ENCODE data around the gene GRB2.

GRB2 gene

DNA sequence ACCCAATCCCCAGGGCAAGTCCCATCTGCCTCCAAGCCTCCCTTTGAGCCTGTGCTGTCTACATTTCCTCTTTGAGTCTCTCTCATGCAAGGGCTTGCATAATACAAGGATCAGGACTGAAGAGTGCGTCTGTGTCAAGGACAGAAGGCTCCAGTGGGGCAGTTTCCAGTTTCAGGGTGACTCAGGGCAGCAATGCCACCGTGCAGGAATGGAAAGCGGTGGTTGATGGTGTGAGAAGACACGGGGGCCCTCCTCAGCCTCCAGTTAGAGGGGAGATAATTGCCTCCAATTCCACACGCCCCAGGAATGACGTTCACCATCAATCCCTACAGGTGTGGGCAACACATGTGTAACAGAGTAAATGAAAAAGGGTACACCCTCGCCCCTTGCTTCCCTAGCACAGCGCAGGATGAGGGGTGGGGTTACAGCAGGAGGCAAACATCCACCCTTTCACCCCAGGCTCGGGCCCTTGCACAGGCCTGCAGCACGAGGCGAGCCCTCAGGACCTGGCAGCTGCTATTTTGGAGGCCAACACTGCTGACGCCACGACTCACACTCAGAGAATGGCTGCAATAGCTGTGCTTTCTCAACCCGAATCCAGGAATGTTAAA, 91.4 kb downstream of the GRB2 start:
- intact Hi-C loops (cut with DNase I; ENCODE audit: low total_unique reads) = no loop called here
- H3K4me1 ChIP-seq = no peaks in the 10 kb centered on the region
- TF ChIP-seq, protein P1, sequence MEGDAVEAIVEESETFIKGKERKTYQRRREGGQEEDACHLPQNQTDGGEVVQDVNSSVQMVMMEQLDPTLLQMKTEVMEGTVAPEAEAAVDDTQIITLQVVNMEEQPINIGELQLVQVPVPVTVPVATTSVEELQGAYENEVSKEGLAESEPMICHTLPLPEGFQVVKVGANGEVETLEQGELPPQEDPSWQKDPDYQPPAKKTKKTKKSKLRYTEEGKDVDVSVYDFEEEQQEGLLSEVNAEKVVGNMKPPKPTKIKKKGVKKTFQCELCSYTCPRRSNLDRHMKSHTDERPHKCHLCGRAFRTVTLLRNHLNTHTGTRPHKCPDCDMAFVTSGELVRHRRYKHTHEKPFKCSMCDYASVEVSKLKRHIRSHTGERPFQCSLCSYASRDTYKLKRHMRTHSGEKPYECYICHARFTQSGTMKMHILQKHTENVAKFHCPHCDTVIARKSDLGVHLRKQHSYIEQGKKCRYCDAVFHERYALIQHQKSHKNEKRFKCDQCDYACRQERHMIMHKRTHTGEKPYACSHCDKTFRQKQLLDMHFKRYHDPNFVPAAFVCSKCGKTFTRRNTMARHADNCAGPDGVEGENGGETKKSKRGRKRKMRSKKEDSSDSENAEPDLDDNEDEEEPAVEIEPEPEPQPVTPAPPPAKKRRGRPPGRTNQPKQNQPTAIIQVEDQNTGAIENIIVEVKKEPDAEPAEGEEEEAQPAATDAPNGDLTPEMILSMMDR (IDR thresholded peaks at IDR 0.05) = no peak
- H3K9me3 ChIP-seq = no peaks in the 10 kb centered on the region
- no peak for DNase-seq
- H3K4me3 ChIP-seq = no peak overlapping the region
- peaks cover 8 to 25% (median 11%) of the 10 kb centered on the region in 3 donors for H3K36me3 ChIP-seq
- no peaks in the 10 kb centered on the region for H3K27me3 ChIP-seq
- H3K27ac ChIP-seq = no peak overlapping the region

- intact Hi-C loops (cut with DNase I; ENCODE audit: low total_unique reads) = no loop called here
- no peaks in the 10 kb centered on the region for H3K4me1 ChIP-seq
- H3K4me3 ChIP-seq = no peak overlapping the region
- TF ChIP-seq, protein P1 (IDR thresholded peaks at IDR 0.05) = no peak
- no peak for DNase-seq
- no peaks in the 10 kb centered on the region for H3K27me3 ChIP-seq
- no peaks in the 10 kb centered on the region for H3K36me3 ChIP-seq
- H3K27ac ChIP-seq = no peak overlapping the region
- H3K9me3 ChIP-seq = no peaks in the 10 kb centered on the region
These were observed 96.5 kb downstream of the GRB2 start for GRCh38 chr17:75308732-75309629.

- Histone ChIP-seq H3K27me3 (no peaks in the 10 kb centered on the region), H3K9me3 (no peaks in the 10 kb centered on the region), H3K36me3 (no peaks in the 10 kb centered on the region), H3K4me1 (no peaks in the 10 kb centered on the region), H3K4me3 (no peak overlapping the region), H3K27ac (no peak overlapping the region)
- DNase-seq = no peak
- intact Hi-C loops (cut with DNase I; ENCODE audit: low total_unique reads) = no loop called here
- TF ChIP-seq, protein P1 (IDR thresholded peaks at IDR 0.05) = no peak
These were observed 97.3 kb downstream of the GRB2 start for GRCh38 chr17:75307957-75308731.

DNA sequence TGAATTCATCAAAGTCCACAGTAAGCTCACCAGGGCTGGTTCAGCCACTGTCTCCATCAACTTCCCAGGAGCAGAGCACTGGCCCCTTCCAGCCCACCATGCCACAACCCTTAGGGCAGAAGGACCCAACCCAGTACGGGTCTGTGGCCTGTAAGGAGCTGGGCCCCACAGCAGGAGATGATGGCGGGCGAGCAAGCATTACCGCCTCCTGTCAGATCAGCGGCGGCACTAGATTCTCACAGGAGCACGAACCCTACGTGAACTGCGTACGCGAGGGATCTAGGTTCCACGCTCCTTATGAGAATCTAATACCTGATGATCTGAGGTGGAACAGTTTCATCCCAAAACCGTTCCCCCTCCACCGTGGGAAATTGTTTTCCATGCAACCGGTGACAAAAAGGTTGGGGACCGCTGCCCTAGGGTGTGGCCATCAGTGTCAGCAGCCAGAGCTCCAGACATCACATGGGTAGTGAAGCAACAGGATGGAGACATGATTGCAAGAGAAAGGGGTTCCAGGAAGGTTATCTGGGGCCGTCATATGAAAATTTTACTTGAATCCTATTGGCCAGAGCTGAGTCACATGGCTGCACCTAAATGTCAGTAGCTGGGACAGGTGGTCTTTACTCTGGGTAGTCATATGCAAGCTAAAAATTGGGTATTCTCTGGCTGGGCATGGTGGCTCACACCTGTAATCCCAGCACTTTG, 103.8 kb downstream of the GRB2 start:
- DNase-seq = no peak
- no peaks in the 10 kb centered on the region for H3K27me3 ChIP-seq
- no peak overlapping the region for H3K27ac ChIP-seq
- intact Hi-C loops (cut with DNase I; ENCODE audit: low total_unique reads) = no loop called here
- H3K4me1 ChIP-seq = no peaks in the 10 kb centered on the region
- H3K4me3 ChIP-seq = no peak overlapping the region
- H3K9me3 ChIP-seq = no peaks in the 10 kb centered on the region
- H3K36me3 ChIP-seq = no peaks in the 10 kb centered on the region
- TF ChIP-seq, protein P1 (IDR thresholded peaks at IDR 0.05) = no peak

GRCh38 chr17:75301049-75301448, 104.4 kb downstream of the GRB2 start:
- H3K4me3 ChIP-seq = no peak overlapping the region

More at GRCh38 chr17:75301049-75301448, 104.4 kb downstream of the GRB2 start:
- H3K27ac ChIP-seq = no peak overlapping the region
- H3K36me3 ChIP-seq = no peaks in the 10 kb centered on the region
- H3K27me3 ChIP-seq = no peaks in the 10 kb centered on the region
- no peak for DNase-seq
- intact Hi-C loops (cut with DNase I; ENCODE audit: low total_unique reads) = no loop called here
- no peaks in the 10 kb centered on the region for H3K4me1 ChIP-seq
- TF ChIP-seq, protein P1 (IDR thresholded peaks at IDR 0.05) = no peak
- no peaks in the 10 kb centered on the region for H3K9me3 ChIP-seq

Data from tibial artery (tissue), 4 donors.